Liver (tissue), 3 donors: ENCODE results near the gene METTL5.

Experiments used
- CTCF ChIP-seq: fragments of 150-350 bp; IDR thresholded peaks from 2 replicates; pipeline ENCODE4 v1.5.1; 2017; ENCODE audit warnings: improper control_type of control experiment, low read depth, low read length; ENCODE audit not compliant: missing input control
- JUND ChIP-seq, 2 donors: IDR thresholded peaks; 2 replicates each; pipeline ENCODE4 v1.6.1; 2016; ENCODE audit warnings: antibody characterized with exemption in 2 of 2
- MAX ChIP-seq: IDR thresholded peaks from 2 replicates; pipeline ENCODE4 v1.6.1; 2016; ENCODE audit warnings: antibody characterized with exemption
- donor health status: healthy.
- donor health status: healthy.

GRCh38 chr2:169860149-169860548, 35.4 kb upstream of the METTL5 start:
- no peak for TF ChIP-seq CTCF
- TF ChIP-seq JUND (IDR thresholded peaks at IDR 0.05): no peak
- no peak for TF ChIP-seq MAX
